ENCODE data around the gene GALNT18.

Gene GALNT18

DNA sequence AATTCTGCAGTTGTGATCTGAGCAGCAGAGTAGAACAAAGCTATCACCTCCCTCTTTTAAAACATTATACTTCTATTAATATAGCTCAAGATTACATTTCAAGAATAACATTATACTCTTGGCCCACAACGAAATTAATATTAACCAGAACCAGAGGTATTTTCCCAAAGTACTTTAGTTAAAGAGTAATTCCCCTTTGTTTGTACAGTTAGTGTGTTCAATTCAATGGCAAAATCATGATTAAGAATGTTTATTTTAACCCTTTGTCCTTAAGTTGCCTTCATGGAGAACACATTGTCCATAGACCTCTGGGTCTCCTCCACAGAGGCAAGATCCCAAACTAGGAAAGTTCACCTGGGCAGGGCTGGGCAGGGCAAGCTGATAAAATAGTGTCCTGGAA is 180.7 kb downstream of the GALNT18 start:
- no peak for DNase-seq (ENCODE audit: low read depth in 2 of 3, low spot score in 2 of 3)

GRCh38 chr11:11440144-11440543 is 181.7 kb downstream of the GALNT18 start:
- DNase-seq (ENCODE audit: low read depth in 2 of 3, low spot score in 2 of 3), result no peak

- no peak for DNase-seq (ENCODE audit: low read depth in 2 of 3, low spot score in 2 of 3)
These were observed 182.2 kb downstream of the GALNT18 start for GRCh38 chr11:11439591-11439990.

GRCh38 chr11:11436715-11437313 is 185.0 kb downstream of the GALNT18 start:
- no peak for DNase-seq (ENCODE audit: low read depth in 2 of 3, low spot score in 2 of 3)

DNA sequence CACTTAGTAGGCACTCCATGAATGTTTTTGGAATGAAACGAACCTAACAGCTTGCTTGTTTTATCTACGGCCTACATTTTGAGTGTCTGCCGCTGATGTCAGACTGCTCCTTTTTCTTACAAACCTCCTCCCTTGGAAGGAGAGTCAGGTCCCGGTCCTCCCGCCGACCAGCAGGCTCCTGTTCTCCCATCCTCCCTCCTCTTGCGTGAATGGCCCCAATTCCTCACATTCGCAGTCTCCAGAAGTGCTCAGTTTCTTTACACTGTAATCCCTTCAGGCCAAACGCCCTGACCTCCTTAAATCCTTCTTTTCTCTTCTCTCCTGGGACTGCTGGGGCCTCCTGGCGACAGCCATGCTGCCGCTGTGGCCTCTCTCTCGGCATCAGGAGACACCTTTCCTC is 186.2 kb downstream of the GALNT18 start:
- DNase-seq (ENCODE audit: low read depth in 2 of 3, low spot score in 2 of 3), result no peak

DNA sequence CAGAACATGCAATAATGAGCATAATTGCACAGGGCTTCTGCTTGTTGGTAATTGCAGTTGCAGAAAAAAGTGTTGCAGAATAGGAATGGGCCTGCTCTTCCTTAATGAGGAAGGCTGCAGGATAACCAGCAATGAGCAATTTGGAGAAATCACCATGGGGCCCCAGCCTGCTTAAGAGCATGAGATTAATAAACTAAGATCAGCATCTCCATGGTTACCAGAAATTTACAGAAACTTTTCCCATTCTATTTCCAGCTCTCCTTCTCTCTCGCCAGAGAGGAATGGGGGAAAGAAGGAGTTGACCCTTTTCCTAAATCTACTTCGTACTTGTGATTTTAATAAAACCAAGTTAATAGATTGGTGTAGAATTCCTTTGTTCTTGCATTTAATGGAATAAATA is 187.8 kb downstream of the GALNT18 start:
- no peak for DNase-seq (ENCODE audit: low read depth in 2 of 3, low spot score in 2 of 3)

DNA sequence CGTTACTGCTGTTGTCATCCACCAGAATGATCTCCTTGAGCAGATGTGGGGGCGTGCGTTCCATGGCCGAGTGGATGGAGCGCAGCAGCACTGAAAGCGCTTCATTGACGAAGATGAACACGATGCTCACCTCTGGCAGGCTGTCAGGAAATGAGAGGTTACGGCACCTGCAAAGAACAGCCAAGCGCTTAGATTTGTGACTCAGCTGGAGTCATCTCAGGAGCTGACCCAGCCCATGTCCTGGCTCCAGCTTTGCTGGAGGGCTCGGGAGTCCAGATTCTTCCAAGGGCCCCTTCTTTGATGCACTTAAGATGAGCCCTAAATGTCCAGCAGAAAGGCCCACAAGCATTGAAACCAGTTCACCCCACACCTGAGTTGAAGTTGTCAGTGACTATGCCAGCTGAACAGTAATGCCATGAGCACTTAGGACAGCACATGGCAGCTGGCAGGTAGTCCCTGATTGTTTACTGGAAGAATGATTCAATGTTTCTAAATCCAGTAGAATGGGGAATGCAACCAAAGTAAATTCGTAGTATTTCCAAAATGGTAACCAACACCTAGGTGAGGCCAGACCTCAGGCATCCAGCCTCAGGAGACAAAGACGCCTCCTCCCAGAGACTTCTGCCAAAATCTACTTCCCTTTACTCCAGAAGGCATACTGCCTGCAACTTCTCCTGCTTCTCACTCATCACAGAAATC is 189.0 kb downstream of the GALNT18 start:
- no peak for DNase-seq (ENCODE audit: low read depth in 2 of 3, low spot score in 2 of 3)

- DNase-seq (ENCODE audit: low read depth in 2 of 3, low spot score in 2 of 3), result no peak
These were observed 191.4 kb downstream of the GALNT18 start for GRCh38 chr11:11430431-11430830.

DNA sequence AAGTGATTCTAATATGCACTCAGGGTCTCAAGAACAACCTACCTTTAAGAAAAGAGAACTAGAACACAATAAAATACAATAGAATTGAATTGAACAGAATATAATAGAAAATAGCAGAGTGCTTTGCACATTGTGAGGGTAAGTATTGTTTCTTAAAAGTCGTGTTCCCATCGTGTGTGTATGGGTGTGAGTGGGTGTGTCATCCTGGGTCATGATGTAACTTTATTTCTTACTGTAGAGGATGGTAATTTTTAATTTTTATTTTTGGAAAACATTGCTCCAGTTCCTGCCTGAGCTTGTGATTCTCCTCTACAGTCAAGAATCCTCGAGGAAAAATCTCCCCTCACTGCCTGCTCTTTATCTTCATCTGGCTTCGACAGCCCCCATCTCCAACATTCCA is 193.1 kb downstream of the GALNT18 start:
- no peak for DNase-seq (ENCODE audit: low read depth in 2 of 3, low spot score in 2 of 3)

GRCh38 chr11:11427542-11427941 is 194.3 kb downstream of the GALNT18 start:
- DNase-seq (ENCODE audit: low read depth in 2 of 3, low spot score in 2 of 3), result no peak

GRCh38 chr11:11427140-11427539 is 194.7 kb downstream of the GALNT18 start:
- no peak for DNase-seq (ENCODE audit: low read depth in 2 of 3, low spot score in 2 of 3)

- no peak for DNase-seq (ENCODE audit: low read depth in 2 of 3, low spot score in 2 of 3)
These were observed 195.4 kb downstream of the GALNT18 start for GRCh38 chr11:11426226-11426952.

- no peak for DNase-seq (ENCODE audit: low read depth in 2 of 3, low spot score in 2 of 3)
These were observed 196.0 kb downstream of the GALNT18 start for GRCh38 chr11:11425806-11426205.

- DNase-seq (ENCODE audit: low read depth in 2 of 3, low spot score in 2 of 3), result no peak
These were observed 197.1 kb downstream of the GALNT18 start for GRCh38 chr11:11424688-11425087.

- no peak for DNase-seq (ENCODE audit: low read depth in 2 of 3, low spot score in 2 of 3)
These were observed 199.2 kb downstream of the GALNT18 start for GRCh38 chr11:11422411-11423128.

DNA sequence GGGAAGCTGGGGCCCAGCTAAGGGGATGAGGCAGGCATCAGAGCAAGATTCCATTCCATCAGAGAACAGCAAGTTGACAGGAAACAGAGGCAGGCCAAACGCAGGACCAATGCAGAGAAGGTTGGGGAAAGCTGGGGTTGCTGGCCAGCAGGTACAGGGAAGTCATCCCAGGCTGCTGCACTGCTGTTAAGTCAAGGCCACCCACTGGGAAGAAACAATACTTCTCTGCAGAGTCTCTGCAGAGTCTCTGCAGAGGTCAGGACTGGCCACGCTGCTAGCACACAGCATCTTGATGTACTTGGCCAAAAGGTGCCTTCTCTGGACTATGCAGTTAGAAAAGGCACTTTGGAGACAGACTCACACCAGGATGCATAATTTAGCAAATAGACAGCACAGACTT is 200.3 kb downstream of the GALNT18 start:
- no peak for DNase-seq (ENCODE audit: low read depth in 2 of 3, low spot score in 2 of 3)

- DNase-seq (ENCODE audit: low read depth in 2 of 3, low spot score in 2 of 3), result no peak
These were observed 200.9 kb downstream of the GALNT18 start for GRCh38 chr11:11420899-11421285.

DNA sequence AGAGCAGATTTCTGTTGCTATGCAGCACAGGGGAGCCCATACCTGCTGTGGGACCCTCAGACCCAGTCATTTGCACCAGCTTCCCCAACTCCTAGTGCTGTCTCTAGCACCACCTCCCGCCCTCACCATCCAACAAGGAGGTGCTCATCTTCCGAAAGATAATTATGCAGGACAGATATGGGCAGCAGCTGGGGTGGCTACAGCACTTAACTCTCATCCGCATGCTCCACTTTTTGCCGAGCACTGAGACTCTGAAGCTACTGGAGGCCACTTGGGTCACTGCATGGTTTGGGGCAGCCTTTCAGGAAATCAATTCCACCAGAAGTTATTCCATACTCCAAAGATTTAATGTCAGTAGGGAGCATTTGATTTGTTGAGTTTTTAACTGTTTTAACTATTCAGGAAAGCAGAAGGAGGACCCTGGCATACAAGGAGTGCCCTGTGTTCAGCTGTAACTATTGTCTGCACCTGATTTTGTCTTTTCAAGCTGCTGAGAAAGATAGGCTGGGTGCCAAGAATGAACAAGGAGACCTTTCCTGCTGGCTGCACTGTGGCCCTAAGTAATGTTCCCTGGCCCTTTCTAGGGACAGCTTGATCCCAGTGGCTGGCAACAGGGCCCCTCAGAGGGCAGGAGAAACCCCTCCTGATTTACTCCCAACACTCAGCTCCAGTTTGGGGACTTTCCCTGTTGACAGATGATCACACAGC is 201.5 kb downstream of the GALNT18 start:
- no peak for DNase-seq (ENCODE audit: low read depth in 2 of 3, low spot score in 2 of 3)

GRCh38 chr11:11419747-11420146 is 202.1 kb downstream of the GALNT18 start:
- no peak for DNase-seq (ENCODE audit: low read depth in 2 of 3, low spot score in 2 of 3)

- no peak for DNase-seq (ENCODE audit: low read depth in 2 of 3, low spot score in 2 of 3)
These were observed 204.9 kb downstream of the GALNT18 start for GRCh38 chr11:11416917-11417316.

GRCh38 chr11:11416502-11416901 is 205.3 kb downstream of the GALNT18 start:
- DNase-seq (ENCODE audit: low read depth in 2 of 3, low spot score in 2 of 3), result no peak
